NCI-H2227 (cell line): Measurements from ENCODE around the gene CLDN15.
"Not testable (repeated sequence)": the region's sequence is repeated elsewhere in the genome, so short reads cannot be mapped to it uniquely, and the experiment has no call there.

Experiments used
- DNase-seq: peaks from one replicate; lab custom pipeline; 2025; ENCODE audit not compliant: unreplicated experiment; lab: John Stamatoyannopoulos, UW

CLDN15 gene

GRCh38 chr7:101200504-101200861 is 37.1 kb downstream of the CLDN15 start:
- DNase-seq: no peak

GRCh38 chr7:101199522-101199921 is 38.1 kb downstream of the CLDN15 start:
- DNase-seq: not testable (repeated sequence)

GRCh38 chr7:101198476-101198875 is 39.1 kb downstream of the CLDN15 start:
- DNase-seq: no peak

- DNase-seq: no peak
Observed at GRCh38 chr7:101197991-101198390, 39.6 kb downstream of the CLDN15 start.

GRCh38 chr7:101195884-101196283 is 41.7 kb downstream of the CLDN15 start:
- no peak for DNase-seq

- DNase-seq: no peak
Observed at GRCh38 chr7:101189109-101189508, 48.5 kb downstream of the CLDN15 start.

- no peak for DNase-seq
Observed at GRCh38 chr7:101186844-101187428, 50.7 kb downstream of the CLDN15 start.

- DNase-seq: no peak
Observed at GRCh38 chr7:101186194-101186593, 51.4 kb downstream of the CLDN15 start.

- no peak for DNase-seq
Observed at GRCh38 chr7:101185258-101185839, 52.3 kb downstream of the CLDN15 start.
